Measurements from ENCODE around the gene CALM3. TPM values are rescaled to one million over a fixed set of nuclear protein-coding genes. Genes with fewer than 3 reads are reported as not detected.

Gene CALM3
- total RNA-seq, 1 donor from 2014 or later: 268 TPM

DNA sequence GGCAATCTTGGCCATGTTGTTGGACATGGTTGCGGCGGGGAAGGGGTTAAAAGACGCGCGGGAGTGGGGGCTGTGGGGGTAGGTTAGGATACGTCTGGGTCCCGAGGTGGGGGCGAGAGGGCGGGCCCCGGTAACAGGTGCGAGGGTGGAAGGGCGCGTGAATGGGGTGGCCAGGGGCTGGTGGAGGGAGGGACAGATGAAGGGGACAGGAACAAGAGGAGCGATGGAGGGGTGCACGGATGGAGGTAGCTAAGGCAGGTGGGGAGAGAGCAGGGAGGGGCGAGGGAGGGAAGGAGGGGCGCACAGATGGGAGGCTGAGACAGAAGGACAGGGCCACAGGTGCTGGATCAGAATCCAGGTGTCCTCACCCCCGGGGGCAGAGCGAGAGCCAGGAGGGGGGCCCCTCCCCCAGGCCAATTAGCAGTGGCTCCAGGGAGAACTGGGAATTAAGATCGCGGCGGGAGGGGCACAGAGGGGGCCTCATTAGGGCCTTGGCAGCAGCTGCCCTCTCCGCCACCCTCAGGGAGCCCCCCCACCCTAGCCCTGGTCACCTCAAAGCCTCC is 33.6 kb downstream of the CALM3 start:
- DNase-seq (ENCODE audit: extremely low read depth, low read depth, low spot score): no peak

DNA sequence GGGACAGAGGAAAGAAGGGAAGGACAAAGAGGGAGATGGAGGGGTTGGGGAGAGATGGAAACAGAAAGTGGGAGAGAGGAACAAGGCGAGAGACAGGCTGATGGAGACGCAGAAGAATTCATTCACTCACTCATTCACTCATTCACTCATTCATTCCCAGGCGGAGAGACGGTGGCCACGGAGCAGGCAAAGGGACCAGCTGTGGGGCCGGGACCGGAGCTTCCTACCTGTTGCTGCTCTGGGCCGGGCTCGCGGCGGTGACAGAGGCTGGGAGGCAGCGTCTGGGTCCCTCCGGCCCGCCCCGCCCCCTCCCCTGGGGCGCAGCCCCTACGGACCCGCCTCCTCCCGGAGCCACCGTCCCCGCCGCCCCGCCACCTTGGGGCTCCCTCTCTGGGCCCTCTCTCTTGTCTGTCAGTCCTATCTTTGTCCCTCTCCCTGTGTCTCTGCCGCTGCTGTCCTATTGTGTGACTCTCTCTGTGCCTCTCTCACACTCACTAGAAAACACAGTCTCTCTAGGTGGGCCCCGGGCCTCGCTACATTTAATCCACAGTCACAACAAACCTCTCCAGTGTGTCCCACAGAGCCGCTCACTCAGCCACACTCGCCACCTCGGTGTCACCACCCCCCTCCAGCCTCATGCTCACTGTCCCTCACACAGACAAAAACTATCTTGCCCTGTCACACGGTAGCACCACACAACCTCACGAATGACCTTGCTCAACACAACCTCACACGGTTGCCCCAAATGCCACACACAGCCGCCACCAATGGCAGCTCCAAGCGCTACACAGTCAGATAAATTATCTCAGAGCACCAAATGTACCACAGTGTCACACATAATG is 35.0 kb downstream of the CALM3 start, which contains the start of gene GNG8:
Gene GNG8, minus strand, starts transcription at position 283 of the 842 bp plus-strand sequence. CDS start 1,520 bp downstream, outside the sequence.
- DNase-seq (ENCODE audit: extremely low read depth, low read depth, low spot score): no peak

- DNase-seq (ENCODE audit: extremely low read depth, low read depth, low spot score): no peak
Observed at GRCh38 chr19:46637224-46637623, 36.1 kb downstream of the CALM3 start.

DNA sequence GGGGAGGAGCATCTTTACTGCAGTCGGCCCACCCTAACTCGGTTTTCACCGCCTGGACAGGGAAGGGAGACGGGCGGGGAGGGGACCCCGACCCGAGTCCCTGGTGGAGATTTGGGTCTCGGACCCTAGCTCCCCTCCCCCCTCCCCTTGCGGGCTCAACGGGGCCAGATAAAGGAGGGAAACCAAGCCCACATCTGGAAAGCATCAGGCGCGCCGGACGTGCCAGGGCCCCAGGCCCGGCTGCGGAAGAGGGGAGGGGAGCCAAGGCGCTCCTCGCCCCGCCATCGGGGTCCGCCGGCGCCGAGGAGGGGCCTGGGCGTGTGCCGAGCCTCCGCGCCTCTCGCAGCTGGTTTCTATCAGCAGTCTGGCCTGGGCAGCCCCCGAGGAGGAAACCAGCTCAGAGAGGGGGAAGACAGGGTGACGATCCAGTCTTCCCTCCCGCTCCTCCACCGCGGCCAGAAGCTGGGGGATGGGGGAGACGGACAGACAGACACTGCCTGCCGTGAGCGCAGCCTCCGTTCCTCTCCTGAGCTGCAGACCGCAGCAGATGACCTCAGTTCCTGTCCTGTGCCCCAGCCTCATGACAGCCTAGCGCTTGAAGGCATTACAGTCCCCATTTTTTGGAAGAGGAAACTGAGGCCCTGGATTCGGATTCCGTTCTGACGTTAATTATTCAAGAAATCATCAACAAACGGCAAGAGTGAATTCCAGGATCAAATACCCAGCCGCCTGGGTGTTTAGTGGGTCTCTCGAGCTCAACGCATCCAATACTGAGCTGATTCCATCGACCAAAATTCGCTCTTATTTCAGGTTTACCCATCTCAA is 38.4 kb downstream of the CALM3 start:
- no peak for DNase-seq (ENCODE audit: extremely low read depth, low read depth, low spot score)

GRCh38 chr19:46640656-46641055 is 39.5 kb downstream of the CALM3 start:
- DNase-seq (ENCODE audit: extremely low read depth, low read depth, low spot score): no peak

DNA sequence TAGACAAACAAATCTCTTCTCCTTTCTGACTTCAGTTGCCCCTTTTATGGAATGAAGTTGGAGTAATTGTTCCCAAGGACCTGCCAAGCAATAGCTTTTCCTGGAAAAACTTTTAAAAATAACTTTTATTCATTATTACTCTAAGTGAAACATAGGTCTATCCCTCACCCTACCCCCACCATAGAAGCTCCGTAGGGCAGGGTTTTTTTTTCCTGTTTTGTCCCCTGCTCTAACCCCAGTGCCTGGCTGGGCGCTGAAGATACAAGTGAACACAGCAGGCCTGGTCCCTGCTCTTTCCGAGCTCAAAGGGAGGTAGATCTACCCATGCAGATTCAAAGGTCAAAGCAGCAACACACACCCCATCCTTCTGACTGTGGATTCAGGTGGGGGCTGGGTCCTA is 43.6 kb downstream of the CALM3 start:
- no peak for DNase-seq (ENCODE audit: extremely low read depth, low read depth, low spot score)

- DNase-seq (ENCODE audit: extremely low read depth, low read depth, low spot score): no peak
Observed at GRCh38 chr19:46646402-46646801, 45.3 kb downstream of the CALM3 start.

GRCh38 chr19:46648060-46648960 is 47.2 kb downstream of the CALM3 start:
- DNase-seq (ENCODE audit: extremely low read depth, low read depth, low spot score): no peak

DNA sequence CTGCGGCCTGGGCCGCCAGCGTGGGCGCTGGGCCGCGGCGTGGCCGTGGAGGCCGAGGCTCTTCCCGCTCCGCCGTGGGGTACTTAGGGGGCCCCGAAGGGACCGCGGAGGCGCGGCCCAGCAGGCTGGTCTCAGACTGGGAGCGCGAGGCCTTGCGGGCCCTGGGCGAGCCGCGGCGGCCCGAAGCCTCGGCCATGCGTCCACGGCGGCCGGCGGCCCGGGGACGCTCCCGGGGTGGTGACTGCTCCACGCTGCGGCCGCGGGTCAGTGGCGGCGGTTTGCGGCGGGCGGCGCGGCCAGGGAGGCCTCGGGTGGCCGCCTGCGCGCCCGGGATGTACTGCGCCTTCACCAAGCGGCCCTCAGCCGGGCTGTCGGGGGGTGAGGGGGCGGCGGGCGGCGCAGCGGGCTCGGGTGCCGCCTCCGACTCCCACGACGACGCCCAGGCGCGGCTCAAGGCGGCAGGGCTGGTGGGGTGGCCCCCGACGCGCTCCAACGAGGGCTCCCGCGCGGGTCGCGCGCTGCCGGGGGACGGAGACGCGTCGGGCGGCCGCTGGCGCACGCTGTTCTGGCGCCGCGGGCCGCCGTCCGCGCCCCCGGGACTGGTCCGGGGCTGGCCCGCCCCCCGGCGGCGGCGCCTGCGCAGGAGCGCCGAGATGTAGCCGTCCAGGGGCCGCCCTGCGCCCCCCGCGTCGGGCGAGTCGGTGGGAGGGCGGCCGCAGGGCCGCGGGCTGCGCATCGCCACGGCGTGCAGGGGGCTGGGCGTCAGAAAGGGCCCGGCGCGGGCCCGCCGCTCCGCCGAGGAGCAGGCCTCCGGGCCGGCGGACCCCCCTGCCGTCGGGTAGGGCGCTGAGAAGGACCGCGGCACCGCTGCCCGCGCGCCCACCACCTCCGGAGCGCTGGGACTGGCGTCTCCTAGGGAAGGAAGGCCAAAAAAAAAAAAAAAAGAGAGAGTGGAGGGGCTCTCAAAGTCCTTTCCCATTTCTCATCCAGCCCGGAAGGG is 48.1 kb downstream of the CALM3 start:
- DNase-seq (ENCODE audit: extremely low read depth, low read depth, low spot score): no peak

DNA sequence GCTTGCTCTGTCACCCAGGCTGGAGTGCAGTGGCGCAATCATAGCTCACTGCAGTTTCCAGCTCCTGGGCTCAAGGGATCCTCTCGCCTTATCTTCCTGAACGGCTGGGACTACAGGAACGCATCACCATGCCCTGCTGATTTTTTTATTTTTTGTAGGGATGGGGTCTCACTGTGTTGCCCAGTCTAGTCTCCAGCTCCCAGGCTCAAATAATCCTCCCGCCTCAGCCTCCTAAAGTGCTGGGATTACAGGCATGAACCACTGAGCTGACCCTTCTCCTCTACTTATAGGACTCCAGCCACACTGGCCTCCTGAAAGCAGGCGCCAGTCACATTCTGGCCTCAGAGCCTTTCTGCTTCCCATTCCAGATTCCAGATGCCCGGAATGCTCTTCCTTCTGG is 49.3 kb downstream of the CALM3 start:
- no peak for DNase-seq (ENCODE audit: extremely low read depth, low read depth, low spot score)

DNA sequence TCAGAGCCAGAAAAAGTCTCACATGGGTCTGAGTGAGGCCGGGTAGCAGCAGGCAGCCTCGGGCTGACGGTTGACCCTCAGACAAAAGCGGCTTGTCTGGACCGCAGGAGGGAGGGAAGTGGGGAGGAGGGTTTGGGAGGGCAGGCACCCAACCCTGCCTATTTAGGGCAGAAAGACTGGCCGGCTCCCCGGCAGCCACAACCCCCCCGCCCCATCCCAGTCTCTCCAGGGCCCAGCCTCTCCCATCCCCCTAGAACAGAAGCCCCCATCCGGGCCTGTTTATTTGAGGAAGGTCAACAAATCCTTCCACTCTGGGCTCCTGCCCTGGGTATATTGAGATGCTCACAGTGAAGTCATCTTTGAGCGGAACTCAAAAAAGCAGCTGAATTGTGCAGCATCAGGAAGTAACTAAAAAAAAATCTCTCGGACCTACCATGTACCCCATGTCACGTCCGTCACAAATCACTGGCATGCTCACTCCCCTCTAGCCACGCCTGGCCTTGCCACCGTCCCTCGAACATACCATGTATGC is 53.6 kb downstream of the CALM3 start:
- no peak for DNase-seq (ENCODE audit: extremely low read depth, low read depth, low spot score)

DNA sequence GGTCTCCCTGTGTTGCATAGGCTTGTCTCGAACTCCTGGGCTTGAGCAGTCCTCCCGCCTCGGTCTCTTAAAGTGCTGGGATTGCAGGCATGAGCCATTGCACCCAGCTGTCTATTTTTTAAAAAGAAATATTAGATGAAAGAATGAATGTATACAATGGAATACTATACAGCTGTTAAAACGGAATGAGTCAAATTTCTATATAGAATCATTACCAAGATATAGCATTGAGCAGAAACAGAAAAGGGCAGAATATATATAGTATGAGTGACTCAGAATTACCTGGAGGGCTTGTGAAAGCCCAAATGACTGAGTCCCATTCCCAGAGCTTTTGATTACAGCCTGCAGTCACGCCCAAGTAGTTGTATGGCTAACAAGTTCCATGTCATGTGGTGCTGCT is 55.4 kb downstream of the CALM3 start:
- no peak for DNase-seq (ENCODE audit: extremely low read depth, low read depth, low spot score)

DNA sequence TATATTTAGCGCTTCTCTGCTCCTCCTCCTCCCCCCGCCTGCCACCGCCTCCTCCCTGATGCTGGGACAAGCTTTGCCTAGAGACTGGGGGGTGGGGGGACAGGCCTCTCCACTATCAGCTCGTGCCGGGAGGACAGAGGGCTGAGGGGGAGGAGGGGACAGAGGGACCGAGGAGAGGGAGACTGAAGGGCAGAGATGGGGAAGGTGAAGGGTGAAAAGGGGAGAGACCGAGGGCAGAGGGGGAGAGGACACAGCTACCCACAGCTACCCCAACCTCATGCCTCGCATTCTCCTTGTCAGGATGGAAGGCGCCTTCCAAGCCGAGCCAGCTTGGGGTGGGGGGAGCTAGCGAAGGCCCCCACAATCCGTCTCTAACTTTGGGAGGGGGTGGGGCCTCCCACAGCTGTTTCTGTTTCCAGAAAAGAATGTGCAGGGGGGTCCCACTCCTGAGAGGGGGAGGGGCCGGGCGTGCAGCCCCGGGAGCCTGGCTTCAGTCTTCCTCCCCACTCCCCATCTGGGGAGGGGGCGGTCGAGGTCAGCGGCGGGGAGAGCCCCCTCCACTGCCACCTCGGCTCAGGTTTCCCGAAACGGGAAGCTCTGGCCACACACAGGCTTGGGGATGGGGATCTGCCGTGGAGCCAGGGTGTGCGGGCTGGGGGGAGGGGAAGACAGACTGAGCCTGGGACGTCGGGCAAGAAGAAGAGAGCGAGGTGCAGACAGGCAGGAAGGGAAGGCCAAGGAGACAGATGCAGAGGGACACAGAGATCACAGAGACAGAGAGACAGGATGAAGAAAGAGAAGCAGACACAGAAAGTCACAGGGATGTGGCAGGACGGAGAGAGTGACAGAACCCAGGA is 58.2 kb downstream of the CALM3 start:
- no peak for DNase-seq (ENCODE audit: extremely low read depth, low read depth, low spot score)

DNA sequence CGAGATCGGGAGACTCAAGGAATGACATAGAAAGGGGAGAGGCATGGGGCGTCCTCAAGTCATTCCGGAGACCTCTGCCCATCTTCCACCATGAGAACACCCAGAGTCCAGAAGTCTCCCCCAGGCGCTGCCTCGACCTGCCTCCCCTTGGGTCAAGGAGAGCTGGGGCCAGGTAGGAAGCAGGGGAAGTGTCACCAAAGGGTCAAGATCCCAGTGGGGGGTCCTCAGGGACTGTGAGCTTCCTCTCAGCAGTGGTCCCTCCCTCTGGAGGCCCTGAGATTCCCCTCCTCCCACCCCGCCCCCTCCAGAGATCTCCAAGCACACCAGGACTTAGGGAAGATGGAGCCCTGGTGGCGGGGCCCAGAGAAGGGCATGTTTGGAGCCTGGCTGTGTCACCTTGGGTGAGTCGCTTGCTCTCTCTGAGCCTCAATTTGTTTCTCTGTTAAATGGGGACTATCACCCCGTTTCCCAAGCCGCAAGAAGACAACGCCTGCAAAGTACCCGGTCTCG is 58.9 kb downstream of the CALM3 start:
- DNase-seq (ENCODE audit: extremely low read depth, low read depth, low spot score): no peak
